ENCODE results near the gene RAD51B. TPM values are rescaled to one million over a fixed set of nuclear protein-coding genes. Genes with fewer than 3 reads are reported as not detected.

RAD51B gene
- total RNA-seq, 1 experiment from 2014 or later: 14.2 TPM

DNA sequence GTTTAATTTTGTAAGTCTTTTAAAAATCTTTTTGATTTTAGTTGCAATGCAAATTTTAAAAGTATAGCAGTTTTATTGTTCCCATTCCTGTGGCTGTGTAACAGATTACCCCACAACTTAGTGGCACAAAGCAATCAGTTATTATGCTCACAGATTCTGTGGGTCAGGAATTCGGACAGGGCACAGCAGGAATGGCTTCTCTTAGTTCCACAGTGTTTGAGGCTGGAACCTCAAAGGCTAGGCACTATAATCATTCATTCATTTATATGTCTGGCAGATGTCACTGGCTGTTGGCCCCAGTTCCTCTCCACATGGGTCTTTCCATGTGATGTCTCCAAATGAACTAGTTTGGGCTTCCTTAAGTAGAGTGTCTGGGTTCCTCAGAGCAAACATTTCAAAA lies 193.3 kb downstream of the RAD51B start:
- H3K36me3 Mint-ChIP-seq: peaks cover 12% of the 10 kb centered on the region
- no peaks in the 10 kb centered on the region for H3K27me3 Mint-ChIP-seq (ENCODE audit: low read depth)
- no peak overlapping the region for H3K27ac Mint-ChIP-seq
- TF ChIP-seq, protein P1, sequence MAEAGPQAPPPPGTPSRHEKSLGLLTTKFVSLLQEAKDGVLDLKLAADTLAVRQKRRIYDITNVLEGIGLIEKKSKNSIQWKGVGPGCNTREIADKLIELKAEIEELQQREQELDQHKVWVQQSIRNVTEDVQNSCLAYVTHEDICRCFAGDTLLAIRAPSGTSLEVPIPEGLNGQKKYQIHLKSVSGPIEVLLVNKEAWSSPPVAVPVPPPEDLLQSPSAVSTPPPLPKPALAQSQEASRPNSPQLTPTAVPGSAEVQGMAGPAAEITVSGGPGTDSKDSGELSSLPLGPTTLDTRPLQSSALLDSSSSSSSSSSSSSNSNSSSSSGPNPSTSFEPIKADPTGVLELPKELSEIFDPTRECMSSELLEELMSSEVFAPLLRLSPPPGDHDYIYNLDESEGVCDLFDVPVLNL (CRISPR knock-in tag; IDR thresholded peaks at IDR 0.05; ENCODE audit: borderline replicate concordance, low read depth): no peak
- TF ChIP-seq JAZF1 (CRISPR knock-in tag; IDR thresholded peaks at IDR 0.05): no peak
- TF ChIP-seq, protein P2, sequence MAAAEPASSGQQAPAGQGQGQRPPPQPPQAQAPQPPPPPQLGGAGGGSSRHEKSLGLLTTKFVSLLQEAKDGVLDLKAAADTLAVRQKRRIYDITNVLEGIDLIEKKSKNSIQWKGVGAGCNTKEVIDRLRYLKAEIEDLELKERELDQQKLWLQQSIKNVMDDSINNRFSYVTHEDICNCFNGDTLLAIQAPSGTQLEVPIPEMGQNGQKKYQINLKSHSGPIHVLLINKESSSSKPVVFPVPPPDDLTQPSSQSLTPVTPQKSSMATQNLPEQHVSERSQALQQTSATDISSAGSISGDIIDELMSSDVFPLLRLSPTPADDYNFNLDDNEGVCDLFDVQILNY (CRISPR knock-in tag; IDR thresholded peaks at IDR 0.05): no peak
- TF ChIP-seq, protein P3, sequence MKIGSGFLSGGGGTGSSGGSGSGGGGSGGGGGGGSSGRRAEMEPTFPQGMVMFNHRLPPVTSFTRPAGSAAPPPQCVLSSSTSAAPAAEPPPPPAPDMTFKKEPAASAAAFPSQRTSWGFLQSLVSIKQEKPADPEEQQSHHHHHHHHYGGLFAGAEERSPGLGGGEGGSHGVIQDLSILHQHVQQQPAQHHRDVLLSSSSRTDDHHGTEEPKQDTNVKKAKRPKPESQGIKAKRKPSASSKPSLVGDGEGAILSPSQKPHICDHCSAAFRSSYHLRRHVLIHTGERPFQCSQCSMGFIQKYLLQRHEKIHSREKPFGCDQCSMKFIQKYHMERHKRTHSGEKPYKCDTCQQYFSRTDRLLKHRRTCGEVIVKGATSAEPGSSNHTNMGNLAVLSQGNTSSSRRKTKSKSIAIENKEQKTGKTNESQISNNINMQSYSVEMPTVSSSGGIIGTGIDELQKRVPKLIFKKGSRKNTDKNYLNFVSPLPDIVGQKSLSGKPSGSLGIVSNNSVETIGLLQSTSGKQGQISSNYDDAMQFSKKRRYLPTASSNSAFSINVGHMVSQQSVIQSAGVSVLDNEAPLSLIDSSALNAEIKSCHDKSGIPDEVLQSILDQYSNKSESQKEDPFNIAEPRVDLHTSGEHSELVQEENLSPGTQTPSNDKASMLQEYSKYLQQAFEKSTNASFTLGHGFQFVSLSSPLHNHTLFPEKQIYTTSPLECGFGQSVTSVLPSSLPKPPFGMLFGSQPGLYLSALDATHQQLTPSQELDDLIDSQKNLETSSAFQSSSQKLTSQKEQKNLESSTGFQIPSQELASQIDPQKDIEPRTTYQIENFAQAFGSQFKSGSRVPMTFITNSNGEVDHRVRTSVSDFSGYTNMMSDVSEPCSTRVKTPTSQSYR (CRISPR knock-in tag; IDR thresholded peaks at IDR 0.05): no peak
- TF ChIP-seq IRF1 (CRISPR knock-in tag; IDR thresholded peaks at IDR 0.05): no peak
- TF ChIP-seq ZNF416 (CRISPR knock-in tag; IDR thresholded peaks at IDR 0.05): no peak
- TF ChIP-seq ZNF396 (CRISPR knock-in tag; IDR thresholded peaks at IDR 0.05; ENCODE audit: borderline replicate concordance): no peak
- TF ChIP-seq, protein P4, sequence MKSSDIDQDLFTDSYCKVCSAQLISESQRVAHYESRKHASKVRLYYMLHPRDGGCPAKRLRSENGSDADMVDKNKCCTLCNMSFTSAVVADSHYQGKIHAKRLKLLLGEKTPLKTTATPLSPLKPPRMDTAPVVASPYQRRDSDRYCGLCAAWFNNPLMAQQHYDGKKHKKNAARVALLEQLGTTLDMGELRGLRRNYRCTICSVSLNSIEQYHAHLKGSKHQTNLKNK (CRISPR knock-in tag; IDR thresholded peaks at IDR 0.05): no peak
- TF ChIP-seq SP1 (CRISPR knock-in tag; conservative IDR thresholded peaks at IDR 0.05): no peak
- TF ChIP-seq TP53 (CRISPR knock-in tag; IDR thresholded peaks at IDR 0.05): no peak
- no peak for TF ChIP-seq ERG (CRISPR knock-in tag; IDR thresholded peaks at IDR 0.05)
- no peak for TF ChIP-seq PREB (CRISPR knock-in tag; IDR thresholded peaks at IDR 0.05; ENCODE audit: borderline replicate concordance)
- TF ChIP-seq KAT7 (CRISPR knock-in tag; IDR thresholded peaks at IDR 0.05; ENCODE audit: borderline replicate concordance): no peak
- TF ChIP-seq, protein P5, sequence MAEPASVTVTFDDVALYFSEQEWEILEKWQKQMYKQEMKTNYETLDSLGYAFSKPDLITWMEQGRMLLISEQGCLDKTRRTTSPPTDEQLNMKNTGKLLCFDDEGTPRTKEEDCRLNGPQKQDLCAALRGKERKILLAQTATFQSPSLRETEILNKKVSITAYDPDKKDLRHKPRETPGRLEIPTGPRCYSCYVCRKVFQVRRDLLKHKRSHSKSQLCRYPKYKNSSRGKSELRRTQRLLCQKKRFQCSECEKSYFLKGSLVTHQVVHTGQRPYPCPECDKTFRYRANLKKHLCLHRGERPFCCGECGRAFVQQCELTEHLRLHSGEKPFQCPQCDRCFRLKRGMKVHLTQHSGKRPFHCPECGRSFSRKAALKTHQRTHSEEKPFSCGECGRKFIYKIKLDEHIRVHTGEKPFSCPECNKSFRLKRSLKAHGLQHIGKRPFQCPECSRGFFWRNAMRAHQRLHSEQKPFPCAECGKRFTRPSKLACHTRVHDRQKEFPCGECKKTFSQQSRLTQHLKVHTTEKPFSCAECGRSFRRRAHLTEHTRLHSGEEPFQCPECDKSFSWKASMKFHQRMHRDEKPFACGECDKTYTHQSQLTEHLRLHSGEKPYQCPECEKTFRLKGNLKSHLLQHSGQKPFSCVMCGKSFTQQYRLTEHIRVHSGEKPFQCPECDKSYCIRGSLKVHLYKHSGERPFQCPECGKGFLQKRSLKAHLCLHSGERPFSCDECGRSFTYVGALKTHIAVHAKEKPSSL (CRISPR knock-in tag; conservative IDR thresholded peaks at IDR 0.05): no peak
- no peak for TF ChIP-seq ZBTB43 (CRISPR knock-in tag; IDR thresholded peaks at IDR 0.05)
- TF ChIP-seq ZNF138 (CRISPR knock-in tag; conservative IDR thresholded peaks at IDR 0.05): no peak
- no peak for TF ChIP-seq ESRRA (CRISPR knock-in tag; IDR thresholded peaks at IDR 0.05; ENCODE audit: borderline replicate concordance)
- TF ChIP-seq, protein P6, sequence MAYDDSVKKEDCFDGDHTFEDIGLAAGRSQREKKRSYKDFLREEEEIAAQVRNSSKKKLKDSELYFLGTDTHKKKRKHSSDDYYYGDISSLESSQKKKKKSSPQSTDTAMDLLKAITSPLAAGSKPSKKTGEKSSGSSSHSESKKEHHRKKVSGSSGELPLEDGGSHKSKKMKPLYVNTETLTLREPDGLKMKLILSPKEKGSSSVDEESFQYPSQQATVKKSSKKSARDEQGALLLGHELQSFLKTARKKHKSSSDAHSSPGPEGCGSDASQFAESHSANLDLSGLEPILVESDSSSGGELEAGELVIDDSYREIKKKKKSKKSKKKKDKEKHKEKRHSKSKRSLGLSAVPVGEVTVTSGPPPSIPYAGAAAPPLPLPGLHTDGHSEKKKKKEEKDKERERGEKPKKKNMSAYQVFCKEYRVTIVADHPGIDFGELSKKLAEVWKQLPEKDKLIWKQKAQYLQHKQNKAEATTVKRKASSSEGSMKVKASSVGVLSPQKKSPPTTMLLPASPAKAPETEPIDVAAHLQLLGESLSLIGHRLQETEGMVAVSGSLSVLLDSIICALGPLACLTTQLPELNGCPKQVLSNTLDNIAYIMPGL (CRISPR knock-in tag; IDR thresholded peaks at IDR 0.05): no peak
- no peak for TF ChIP-seq FOXP1 (CRISPR knock-in tag; IDR thresholded peaks at IDR 0.05; ENCODE audit: borderline replicate concordance)
- no peak overlapping the region for H3K4me3 Mint-ChIP-seq
- no peak for ATAC-seq
- DNase-seq (ENCODE audit: low spot score): no peak
- peaks cover 18% of the 10 kb centered on the region for H3K9me3 Mint-ChIP-seq
- H3K4me1 Mint-ChIP-seq: no peaks in the 10 kb centered on the region; the same call in 1 of the 2 replicates
- ChIA-PET POLR2A (no interaction called here), CTCF (no interaction called here)
